OCI-LY3 (cell line): ENCODE measurements around the gene GRM4.

ENCODE experiments used
- CTCF ChIP-seq: fragments of 200-600, 300-600 bp; sonication (generic); IDR thresholded peaks from 2 replicates; pipeline ENCODE4 v1.5.1; 2014; ENCODE audit warnings: antibody characterized with exemption, low read length, low read depth
- EZH2phosphoT487 ChIP-seq: fragments of 200-600 bp; shearing (Covaris generic); IDR thresholded peaks from 2 replicates; pipeline ENCODE4 v1.6.1; 2018; ENCODE audit warnings: antibody characterized with exemption, mixed run types, low read depth

GRCh38 chr6:34035704-34036356 is 110.1 kb downstream of the GRM4 start:
- TF ChIP-seq CTCF (no peak), EZH2phosphoT487 (no peak)
